OCI-LY3 (cell line): ENCODE results near the gene LRRC7.

Experiments
- H2AFZ ChIP-seq: fragments of 200-600, 300-600 bp; shearing (Covaris generic); 2 replicates; pipeline ENCODE4 v1.6.0; 2014; ENCODE audit warnings: antibody characterized with exemption, low read depth, low read length
- H3K27ac ChIP-seq: fragments of 200-600, 300-600 bp; sonication (generic); 2 replicates; pipeline ENCODE4 v1.5.1; 2014; ENCODE audit warnings: mild to moderate bottlenecking, low read length, moderate library complexity, mixed read lengths
- H3K27me3 ChIP-seq: fragments of 200-600, 300-600 bp; sonication (generic); 2 replicates; pipeline ENCODE4 v1.6.1; 2014; ENCODE audit warnings: low read depth, low read length, mixed read lengths
- H3K36me3 ChIP-seq: fragments of 200-600, 300-600 bp; sonication (generic); replicated peaks from 2 replicates; pipeline ENCODE3; 2014; ENCODE audit warnings: low read depth, low read length, mixed read lengths
- H3K4me1 ChIP-seq: fragments of 300-600, 200-600 bp; sonication (generic); 2 replicates; pipeline ENCODE4 v1.6.1; 2014; ENCODE audit warnings: low read length, mixed read lengths
- H3K4me2 ChIP-seq: fragments of 200-600, 300-600 bp; sonication (generic); 2 replicates; pipeline ENCODE4 v1.6.1; 2014; ENCODE audit warnings: low read length, mixed read lengths
- H3K4me3 ChIP-seq: fragments of 300-600, 200-600 bp; sonication (generic); 2 replicates; pipeline ENCODE4 v1.5.1; 2014; ENCODE audit warnings: antibody characterized with exemption, mild to moderate bottlenecking, low read length, moderate library complexity
- H3K79me2 ChIP-seq: fragments of 300-600, 200-600 bp; shearing (Covaris generic); 2 replicates; pipeline ENCODE4 v1.6.1; 2014; ENCODE audit warnings: mild to moderate bottlenecking, low read length, mixed read lengths
- H3K9ac ChIP-seq: fragments of 300-600, 200-600 bp; shearing (Covaris generic); 2 replicates; pipeline ENCODE4 v1.6.0; 2014; ENCODE audit warnings: mild to moderate bottlenecking, low read length, moderate library complexity
- H3K9me3 ChIP-seq: fragments of 200-600, 300-600 bp; shearing (Covaris generic); 2 replicates; pipeline ENCODE4 v1.6.1; 2014; ENCODE audit warnings: low read length, mixed read lengths; ENCODE audit not compliant: insufficient read depth
- H4K20me1 ChIP-seq: fragments of 200-600, 300-600 bp; sonication (generic); 2 replicates; pipeline ENCODE4 v1.6.1; 2016; ENCODE audit warnings: low read length, mixed read lengths; ENCODE audit not compliant: insufficient read depth
- CTCF ChIP-seq: fragments of 200-600, 300-600 bp; sonication (generic); IDR thresholded peaks from 2 replicates; pipeline ENCODE4 v1.5.1; 2014; ENCODE audit warnings: antibody characterized with exemption, low read length, low read depth
- EZH2phosphoT487 ChIP-seq: fragments of 200-600 bp; shearing (Covaris generic); IDR thresholded peaks from 2 replicates; pipeline ENCODE4 v1.6.1; 2018; ENCODE audit warnings: antibody characterized with exemption, mixed run types, low read depth

Gene LRRC7

GRCh38 chr1:69750638-69751037, 182.9 kb downstream of the LRRC7 start:
- Histone ChIP-seq H3K4me1 (no peaks in the 10 kb centered on the region), H4K20me1 (no peaks in the 10 kb centered on the region), H3K27ac (no peak overlapping the region), H3K9me3 (no peaks in the 10 kb centered on the region), H3K79me2 (no peaks in the 10 kb centered on the region), H2AFZ (no peak overlapping the region), H3K9ac (no peak overlapping the region), H3K27me3 (no peaks in the 10 kb centered on the region), H3K36me3 (no peaks in the 10 kb centered on the region), H3K4me2 (no peak overlapping the region), H3K4me3 (no peak overlapping the region)
- TF ChIP-seq EZH2phosphoT487 (no peak), CTCF (no peak)

GRCh38 chr1:69752831-69753230, 185.1 kb downstream of the LRRC7 start:
- H4K20me1 ChIP-seq: no peaks in the 10 kb centered on the region
- H2AFZ ChIP-seq: no peak overlapping the region
- no peak overlapping the region for H3K4me3 ChIP-seq
- no peaks in the 10 kb centered on the region for H3K9me3 ChIP-seq
- H3K27me3 ChIP-seq: no peaks in the 10 kb centered on the region
- no peak overlapping the region for H3K9ac ChIP-seq
- H3K36me3 ChIP-seq: no peaks in the 10 kb centered on the region
- H3K4me1 ChIP-seq: no peaks in the 10 kb centered on the region
- H3K79me2 ChIP-seq: no peaks in the 10 kb centered on the region
- H3K27ac ChIP-seq: no peak overlapping the region
- H3K4me2 ChIP-seq: no peak overlapping the region
- TF ChIP-seq CTCF: no peak
- TF ChIP-seq EZH2phosphoT487: no peak

GRCh38 chr1:69754521-69754920, 186.8 kb downstream of the LRRC7 start:
- H3K4me3 ChIP-seq: no peak overlapping the region
- H3K4me2 ChIP-seq: no peak overlapping the region
- no peak overlapping the region for H2AFZ ChIP-seq
- H3K27me3 ChIP-seq: no peaks in the 10 kb centered on the region
- TF ChIP-seq CTCF (no peak), EZH2phosphoT487 (no peak)
- H3K4me1 ChIP-seq: no peaks in the 10 kb centered on the region
- no peak overlapping the region for H3K27ac ChIP-seq
- no peaks in the 10 kb centered on the region for H3K36me3 ChIP-seq
- H4K20me1 ChIP-seq: no peaks in the 10 kb centered on the region
- H3K9me3 ChIP-seq: no peaks in the 10 kb centered on the region
- no peak overlapping the region for H3K9ac ChIP-seq
- H3K79me2 ChIP-seq: no peaks in the 10 kb centered on the region

GRCh38 chr1:69755647-69756046, 187.9 kb downstream of the LRRC7 start:
- Histone ChIP-seq H3K9ac (no peak overlapping the region), H3K4me3 (no peak overlapping the region), H3K27me3 (no peaks in the 10 kb centered on the region), H3K36me3 (no peaks in the 10 kb centered on the region), H4K20me1 (no peaks in the 10 kb centered on the region), H3K79me2 (no peaks in the 10 kb centered on the region), H3K9me3 (no peaks in the 10 kb centered on the region), H3K4me2 (no peak overlapping the region), H3K27ac (no peak overlapping the region), H2AFZ (no peak overlapping the region), H3K4me1 (no peaks in the 10 kb centered on the region)
- TF ChIP-seq CTCF: no peak
- TF ChIP-seq EZH2phosphoT487: no peak
